ENCODE measurements around the gene IKZF4. TPM values are rescaled to one million over a fixed set of nuclear protein-coding genes. Genes with fewer than 3 reads are reported as not detected.
"Not testable (repeated sequence)": the region's sequence is repeated elsewhere in the genome, so short reads cannot be mapped to it uniquely, and the experiment has no call there.

Gene IKZF4
- total RNA-seq, 2 donors from 2014 or later = 11.7 to 12.0 TPM

DNA sequence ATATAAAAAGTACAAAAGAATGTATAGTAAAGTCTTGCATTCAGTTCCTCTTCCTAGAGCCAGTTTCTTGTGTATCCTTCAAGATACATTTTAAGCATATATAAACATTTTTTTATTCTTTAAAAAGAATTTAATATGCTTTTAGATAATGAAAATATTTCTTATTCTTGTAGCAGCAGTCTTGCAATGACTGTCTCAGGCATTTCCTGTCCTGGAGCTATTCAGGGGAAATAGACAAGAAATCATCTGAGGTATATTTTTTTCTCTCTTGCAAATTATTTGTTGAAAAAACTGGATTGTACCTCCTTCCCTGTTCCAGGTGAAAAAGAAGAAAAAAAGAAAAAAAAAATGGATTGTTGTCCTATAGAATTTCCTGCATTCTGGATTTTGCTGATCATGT, 42.2 kb downstream of the IKZF4 start:
- Mint-ChIP-seq H3K4me3 (no peak overlapping the region), H3K4me1 (ENCODE audit: low read depth in 2 of 2) (no peaks in the 10 kb centered on the region), H3K36me3 (no peaks in the 10 kb centered on the region), H3K27ac (no peak overlapping the region), H3K27me3 (peaks cover 0 to 8% of the 10 kb centered on the region in 2 donors), H3K9me3 (no peaks in the 10 kb centered on the region)
- DNase-seq (ENCODE audit: low spot score) (no peak), ATAC-seq (no peak)

DNA sequence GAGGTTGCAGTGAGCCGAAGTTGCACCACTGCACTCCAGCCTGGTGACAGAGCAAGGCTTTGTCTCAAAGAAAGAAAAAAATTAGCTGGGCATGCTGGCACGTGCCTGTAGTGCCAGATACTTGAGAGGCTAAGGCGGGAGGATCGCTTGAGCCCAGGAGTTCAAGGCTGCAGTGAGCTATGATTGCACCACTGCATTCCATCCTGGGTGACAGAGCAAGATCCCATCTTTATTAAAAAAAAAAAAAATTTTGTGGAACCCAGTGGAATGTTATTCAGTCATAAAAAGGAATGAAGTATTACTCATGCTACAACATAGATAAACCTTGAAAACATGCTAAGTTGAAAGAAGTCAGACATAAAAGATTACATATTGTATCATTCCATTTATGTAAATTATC, 50.8 kb downstream of the IKZF4 start:
- no peak overlapping the region for H3K4me3 Mint-ChIP-seq
- ATAC-seq (no peak), DNase-seq (ENCODE audit: low spot score) (no peak)
- no peaks in the 10 kb centered on the region for H3K36me3 Mint-ChIP-seq
- H3K9me3 Mint-ChIP-seq = no peaks in the 10 kb centered on the region
- H3K27ac Mint-ChIP-seq = no peak overlapping the region
- no peaks in the 10 kb centered on the region for H3K4me1 Mint-ChIP-seq (ENCODE audit: low read depth in 2 of 2)
- H3K27me3 Mint-ChIP-seq = no peaks in the 10 kb centered on the region

DNA sequence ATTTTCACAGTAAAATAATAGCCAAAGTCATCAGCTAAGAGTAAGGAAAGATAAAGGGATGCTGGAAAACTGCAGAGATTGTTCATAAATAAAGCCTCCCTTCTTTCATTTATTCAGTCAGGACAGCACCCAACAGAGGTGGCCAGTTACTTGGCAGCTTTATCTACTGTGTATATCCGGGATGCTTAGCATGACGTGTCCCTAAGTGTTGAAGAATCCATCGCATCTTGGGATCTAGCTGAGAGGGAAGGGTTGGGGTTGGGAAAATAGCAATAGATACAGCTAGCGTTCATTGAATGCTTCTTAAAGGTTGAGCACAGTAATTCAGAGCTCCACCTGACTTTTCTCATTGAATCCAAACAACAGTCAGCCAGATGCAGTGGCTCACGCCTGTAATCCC, 53.6 kb downstream of the IKZF4 start:
- Mint-ChIP-seq H3K9me3 (no peaks in the 10 kb centered on the region), H3K4me3 (no peak overlapping the region), H3K36me3 (no peaks in the 10 kb centered on the region), H3K27ac (no peak overlapping the region), H3K4me1 (ENCODE audit: low read depth in 2 of 2) (peaks cover 0 to 3% of the 10 kb centered on the region in 2 donors), H3K27me3 (no peaks in the 10 kb centered on the region)
- no peak for DNase-seq (ENCODE audit: low spot score)
- ATAC-seq = no peak

DNA sequence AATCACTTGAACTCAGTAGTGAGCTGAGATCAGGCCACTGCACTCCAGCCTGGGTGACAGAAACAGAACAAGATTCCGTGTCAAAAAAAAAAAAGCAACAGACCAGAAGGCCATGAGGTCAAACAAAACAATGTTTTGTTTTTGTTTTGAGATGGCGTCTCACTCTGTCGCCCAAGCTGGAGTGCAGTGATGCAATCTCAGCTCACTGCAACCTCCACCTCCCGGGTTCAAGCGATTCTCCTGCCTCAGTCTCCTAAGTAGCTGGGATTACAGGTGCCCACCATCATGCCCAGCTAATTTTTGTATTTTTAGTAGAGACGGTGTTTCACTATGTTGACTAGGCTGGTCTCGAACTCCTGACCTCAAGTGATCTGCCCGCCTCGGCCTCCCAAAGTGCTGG, 57.1 kb downstream of the IKZF4 start:
- H3K9me3 Mint-ChIP-seq; H3K4me3 Mint-ChIP-seq; DNase-seq (ENCODE audit: low spot score); H3K27ac Mint-ChIP-seq; H3K27me3 Mint-ChIP-seq; H3K36me3 Mint-ChIP-seq; H3K4me1 Mint-ChIP-seq (ENCODE audit: low read depth in 2 of 2); ATAC-seq: not testable (repeated sequence)

DNA sequence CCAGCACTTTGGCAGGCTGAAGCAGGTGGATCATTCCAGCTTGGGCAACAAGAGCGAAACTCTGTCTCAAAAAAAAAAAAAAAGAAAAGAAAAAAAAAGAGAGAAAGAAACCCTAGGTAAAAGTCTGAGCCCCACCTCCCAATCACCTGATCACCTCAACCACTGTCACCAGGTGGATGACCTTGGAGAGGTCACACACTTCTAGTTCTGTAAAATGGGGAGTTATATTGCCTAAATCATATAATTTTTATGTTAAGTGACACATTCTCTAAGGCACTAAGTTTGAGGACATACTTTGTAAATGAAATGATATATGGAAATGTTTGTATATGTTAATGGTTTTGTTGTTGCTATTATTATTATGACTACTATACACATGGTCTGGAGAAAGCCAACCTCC, 57.6 kb downstream of the IKZF4 start:
- Mint-ChIP-seq H3K4me1 (ENCODE audit: low read depth in 2 of 2) (peaks cover 0 to 6% of the 10 kb centered on the region in 2 donors), H3K4me3 (peak overlapping the region; percentile 77), H3K9me3 (no peaks in the 10 kb centered on the region), H3K27me3 (peaks cover 6 to 7% of the 10 kb centered on the region in 2 donors), H3K36me3 (no peaks in the 10 kb centered on the region), H3K27ac (no peak overlapping the region)
- DNase-seq (ENCODE audit: low spot score) (no peak), ATAC-seq (no peak)

DNA sequence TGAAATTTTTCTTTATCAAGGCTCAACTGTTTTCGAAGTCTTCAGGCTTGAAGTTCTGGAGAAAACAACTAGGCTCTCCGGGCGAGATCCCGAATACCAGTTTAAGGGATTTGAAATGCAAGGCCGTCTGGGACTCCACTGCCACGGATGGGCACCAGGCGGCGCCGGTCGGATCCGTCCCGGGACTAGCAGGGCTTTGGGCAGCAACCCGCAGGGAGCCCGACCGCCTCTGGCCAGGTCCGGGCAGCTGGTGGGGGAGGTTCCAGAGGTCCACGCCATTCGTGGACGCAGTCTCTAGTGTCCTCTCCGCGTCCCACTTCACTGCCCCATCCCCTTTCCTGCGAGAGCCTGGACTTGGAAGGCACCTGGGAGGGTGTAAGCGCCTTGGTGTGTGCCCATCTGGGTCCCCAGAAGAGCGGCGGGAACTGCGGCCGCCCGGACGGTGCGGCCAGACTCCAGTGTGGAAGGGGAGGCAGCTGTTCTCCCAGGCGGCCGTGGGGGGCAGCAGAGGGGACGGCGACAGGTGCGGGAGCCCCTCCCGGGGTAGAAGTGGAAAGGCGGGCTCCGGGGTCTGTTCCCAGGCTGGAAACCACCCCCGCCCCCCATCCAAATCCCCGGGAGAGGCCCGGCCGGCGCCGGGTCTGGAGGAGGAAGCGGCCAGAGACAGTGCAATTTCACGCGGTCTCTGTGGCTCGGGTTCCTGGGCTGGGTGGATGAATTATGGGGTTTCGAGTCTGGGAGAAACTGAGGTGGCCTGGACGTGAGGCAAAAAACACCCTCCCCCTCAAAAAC, 58.3 kb downstream of the IKZF4 start:
- ATAC-seq (peak; percentile 75 to 78), DNase-seq (ENCODE audit: low spot score) (peak; percentile 71)
- peaks cover 7 to 9% of the 10 kb centered on the region in 2 donors for H3K27me3 Mint-ChIP-seq
- no peak overlapping the region for H3K27ac Mint-ChIP-seq
- no peaks in the 10 kb centered on the region for H3K9me3 Mint-ChIP-seq
- H3K4me1 Mint-ChIP-seq (ENCODE audit: low read depth in 2 of 2) = peaks cover 0 to 6% of the 10 kb centered on the region in 2 donors
- H3K4me3 Mint-ChIP-seq = peak overlapping the region; percentile 77
- H3K36me3 Mint-ChIP-seq = no peaks in the 10 kb centered on the region

DNA sequence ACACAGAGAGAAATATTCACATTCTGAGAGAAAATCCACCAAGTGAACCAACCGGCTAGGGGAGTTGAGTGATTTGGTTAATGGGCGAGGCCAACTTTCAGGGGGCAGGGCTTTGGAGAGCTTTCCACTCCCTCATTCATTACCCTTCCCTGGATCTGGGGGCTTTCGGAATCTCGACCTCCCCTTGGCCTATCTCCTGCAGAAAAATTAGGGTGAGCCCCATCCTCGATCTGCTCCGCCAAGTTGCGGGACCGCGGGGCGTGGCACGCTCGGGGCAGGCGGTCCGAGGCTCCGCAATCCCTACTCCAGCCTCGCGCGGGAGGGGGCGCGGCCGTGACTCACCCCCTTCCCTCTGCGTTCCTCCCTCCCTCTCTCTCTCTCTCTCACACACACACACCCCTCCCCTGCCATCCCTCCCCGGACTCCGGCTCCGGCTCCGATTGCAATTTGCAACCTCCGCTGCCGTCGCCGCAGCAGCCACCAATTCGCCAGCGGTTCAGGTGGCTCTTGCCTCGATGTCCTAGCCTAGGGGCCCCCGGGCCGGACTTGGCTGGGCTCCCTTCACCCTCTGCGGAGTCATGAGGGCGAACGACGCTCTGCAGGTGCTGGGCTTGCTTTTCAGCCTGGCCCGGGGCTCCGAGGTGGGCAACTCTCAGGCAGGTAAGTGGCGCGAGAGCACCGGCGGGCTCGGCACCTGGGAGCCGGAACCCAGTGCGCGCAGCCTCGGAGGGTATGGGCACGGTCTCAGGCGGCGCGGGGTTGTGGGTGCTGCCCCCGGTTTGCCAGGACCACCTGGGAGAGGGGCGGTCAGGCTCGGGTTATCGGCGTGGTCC, 59.1 kb downstream of the IKZF4 start, which contains the start of gene ERBB3:
Gene ERBB3 (plus strand): TSS at position 443 of the 833 bp plus-strand sequence. CDS start 136 bp downstream, at position 579.
- Mint-ChIP-seq H3K9me3 (no peaks in the 10 kb centered on the region), H3K4me1 (ENCODE audit: low read depth in 2 of 2) (peaks cover 0 to 6% of the 10 kb centered on the region in 2 donors), H3K36me3 (no peaks in the 10 kb centered on the region), H3K4me3 (peak within 1 kb of the TSS; percentile 77), H3K27ac (no peak within 1 kb of the TSS), H3K27me3 (peaks cover 7 to 9% of the 10 kb centered on the region in 2 donors)
- DNase-seq (ENCODE audit: low spot score) (peak; percentile 82), ATAC-seq (peak; percentile 90 to 93)

DNA sequence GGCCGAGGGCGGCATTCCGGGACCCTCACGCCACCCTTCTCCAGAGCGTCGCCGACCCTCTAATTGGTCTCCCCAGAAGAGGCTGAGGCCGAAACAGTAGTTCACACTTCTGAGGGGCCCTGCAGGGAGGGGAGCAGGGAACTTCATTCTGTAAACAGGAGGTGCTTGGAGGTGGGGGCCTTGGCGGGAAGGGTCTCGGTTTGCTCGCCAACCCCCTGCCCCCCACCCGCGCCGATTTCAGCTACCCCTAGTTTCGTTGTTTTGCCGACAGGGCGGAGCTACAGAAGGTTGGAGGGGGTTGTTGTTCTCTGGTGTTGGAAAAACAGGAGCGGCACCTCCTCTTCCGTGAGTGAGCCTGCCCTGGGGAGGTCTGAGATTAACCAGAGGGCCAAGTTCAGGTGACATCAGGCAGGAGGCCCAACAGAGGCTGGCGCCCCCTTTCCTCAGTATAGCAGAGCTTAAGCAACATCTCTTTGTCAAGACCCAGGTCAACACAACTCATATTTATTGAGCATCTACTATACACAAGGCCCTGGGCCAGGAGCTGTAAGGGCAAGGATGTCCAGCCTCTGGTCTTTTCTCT, 59.8 kb downstream of the IKZF4 start:
- H3K4me3 Mint-ChIP-seq = peak overlapping the region; percentile 62
- DNase-seq (ENCODE audit: low spot score) (no peak), ATAC-seq (no peak)
- H3K27me3 Mint-ChIP-seq = peaks cover 7 to 9% of the 10 kb centered on the region in 2 donors
- H3K4me1 Mint-ChIP-seq (ENCODE audit: low read depth in 2 of 2) = peaks cover 0 to 6% of the 10 kb centered on the region in 2 donors
- H3K9me3 Mint-ChIP-seq = no peaks in the 10 kb centered on the region
- H3K36me3 Mint-ChIP-seq = no peaks in the 10 kb centered on the region
- H3K27ac Mint-ChIP-seq = no peak overlapping the region

DNA sequence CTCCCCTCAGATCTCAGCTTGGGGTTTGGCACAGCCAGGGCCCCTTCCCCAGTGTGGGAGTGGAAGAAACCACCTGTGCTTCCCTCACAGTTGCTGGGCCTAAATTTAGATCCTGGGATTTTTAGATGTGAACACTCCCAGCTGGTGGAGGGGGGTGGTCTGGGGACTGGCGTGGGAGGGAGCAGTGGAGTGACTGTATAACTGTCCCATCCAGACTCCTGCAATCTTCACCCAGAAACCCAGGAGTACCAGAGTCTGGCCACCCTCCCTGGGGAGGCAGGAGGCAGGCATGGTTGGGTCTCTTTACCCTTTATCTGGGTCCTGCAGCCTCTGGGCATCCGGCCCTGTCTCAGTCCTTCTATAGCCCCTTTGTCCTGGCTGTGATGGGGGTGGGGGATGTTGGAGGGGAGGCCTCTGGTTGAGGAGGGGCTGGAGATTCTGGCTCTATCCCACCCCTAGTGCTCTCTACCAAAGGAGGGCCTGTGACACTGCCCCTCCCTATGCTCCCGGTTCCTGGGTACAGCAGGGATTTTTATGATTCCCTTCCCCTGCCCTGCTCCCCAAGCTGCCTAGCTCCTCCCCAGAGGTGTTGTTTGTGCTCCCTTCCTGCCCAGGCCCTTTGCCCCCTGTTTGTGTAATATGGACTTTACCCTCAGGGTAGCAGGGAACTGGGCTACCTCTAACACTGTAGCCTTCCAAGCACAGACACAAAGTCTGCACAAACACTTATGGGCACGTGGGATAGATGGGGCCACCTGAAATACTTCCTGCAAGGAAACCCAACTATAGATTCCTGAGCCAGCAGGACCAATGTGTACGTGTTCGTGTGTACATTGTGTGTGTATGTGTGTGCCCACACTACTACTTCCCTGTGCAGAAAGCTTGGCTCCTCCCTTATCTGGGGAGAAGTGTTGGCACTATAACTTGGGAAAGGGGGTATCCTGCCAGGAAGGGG, 60.8 kb downstream of the IKZF4 start:
- H3K36me3 Mint-ChIP-seq = no peaks in the 10 kb centered on the region
- H3K4me3 Mint-ChIP-seq = peak overlapping the region; percentile 62
- peaks cover 0 to 6% of the 10 kb centered on the region in 2 donors for H3K4me1 Mint-ChIP-seq (ENCODE audit: low read depth in 2 of 2)
- peaks cover 7 to 9% of the 10 kb centered on the region in 2 donors for H3K27me3 Mint-ChIP-seq
- no peak overlapping the region for H3K27ac Mint-ChIP-seq
- no peak for ATAC-seq
- DNase-seq (ENCODE audit: low spot score) = no peak
- H3K9me3 Mint-ChIP-seq = no peaks in the 10 kb centered on the region

DNA sequence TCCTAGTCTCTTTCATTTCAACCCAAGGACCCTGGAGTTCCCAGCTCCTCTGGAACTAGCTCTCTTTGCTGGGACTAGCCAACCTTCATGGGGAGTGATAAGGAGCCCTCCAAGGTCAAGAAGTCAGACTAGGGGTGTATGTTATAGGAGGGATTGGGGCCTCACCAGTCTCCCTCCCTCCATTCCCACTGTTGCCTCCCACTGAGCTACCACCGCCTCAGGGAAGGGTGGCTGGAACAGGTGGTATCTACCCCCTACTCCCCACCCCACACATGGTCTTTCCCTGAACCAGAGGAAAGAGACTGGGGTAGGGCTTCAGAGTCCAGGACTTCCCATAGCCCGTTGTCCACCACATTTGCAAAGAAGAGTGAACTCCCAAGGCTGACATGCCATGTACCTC, 61.5 kb downstream of the IKZF4 start:
- H3K9me3 Mint-ChIP-seq = no peaks in the 10 kb centered on the region
- H3K36me3 Mint-ChIP-seq = no peaks in the 10 kb centered on the region
- no peak for DNase-seq (ENCODE audit: low spot score)
- H3K27ac Mint-ChIP-seq = no peak overlapping the region
- H3K27me3 Mint-ChIP-seq = peaks cover 7 to 9% of the 10 kb centered on the region in 2 donors
- ATAC-seq = no peak
- H3K4me3 Mint-ChIP-seq = no peak overlapping the region
- peaks cover 0 to 6% of the 10 kb centered on the region in 2 donors for H3K4me1 Mint-ChIP-seq (ENCODE audit: low read depth in 2 of 2)

DNA sequence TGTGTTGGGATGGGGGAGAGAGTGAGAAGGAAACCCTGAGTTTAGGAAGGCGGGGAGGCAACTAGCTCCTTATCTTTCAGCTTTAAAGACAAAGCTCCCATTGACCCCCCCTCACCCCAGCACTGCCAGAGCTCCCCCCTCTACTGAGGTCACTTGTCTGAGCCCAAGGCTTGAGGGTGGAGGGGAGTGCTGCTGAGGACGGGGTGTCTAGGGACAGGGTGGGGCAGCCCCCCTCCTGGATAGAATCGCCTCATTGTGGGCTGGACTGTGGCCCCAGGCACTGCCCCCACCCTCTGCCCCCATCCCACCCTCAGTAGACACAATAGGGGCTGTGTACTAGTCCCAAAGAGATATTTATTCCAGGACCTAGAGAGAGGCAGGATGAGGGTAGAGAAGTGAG, 62.1 kb downstream of the IKZF4 start:
- peaks cover 7 to 9% of the 10 kb centered on the region in 2 donors for H3K27me3 Mint-ChIP-seq
- H3K9me3 Mint-ChIP-seq = no peaks in the 10 kb centered on the region
- ATAC-seq = no peak
- H3K4me1 Mint-ChIP-seq (ENCODE audit: low read depth in 2 of 2) = peaks cover 0 to 6% of the 10 kb centered on the region in 2 donors
- H3K36me3 Mint-ChIP-seq = no peaks in the 10 kb centered on the region
- no peak overlapping the region for H3K27ac Mint-ChIP-seq
- no peak overlapping the region for H3K4me3 Mint-ChIP-seq
- no peak for DNase-seq (ENCODE audit: low spot score)

DNA sequence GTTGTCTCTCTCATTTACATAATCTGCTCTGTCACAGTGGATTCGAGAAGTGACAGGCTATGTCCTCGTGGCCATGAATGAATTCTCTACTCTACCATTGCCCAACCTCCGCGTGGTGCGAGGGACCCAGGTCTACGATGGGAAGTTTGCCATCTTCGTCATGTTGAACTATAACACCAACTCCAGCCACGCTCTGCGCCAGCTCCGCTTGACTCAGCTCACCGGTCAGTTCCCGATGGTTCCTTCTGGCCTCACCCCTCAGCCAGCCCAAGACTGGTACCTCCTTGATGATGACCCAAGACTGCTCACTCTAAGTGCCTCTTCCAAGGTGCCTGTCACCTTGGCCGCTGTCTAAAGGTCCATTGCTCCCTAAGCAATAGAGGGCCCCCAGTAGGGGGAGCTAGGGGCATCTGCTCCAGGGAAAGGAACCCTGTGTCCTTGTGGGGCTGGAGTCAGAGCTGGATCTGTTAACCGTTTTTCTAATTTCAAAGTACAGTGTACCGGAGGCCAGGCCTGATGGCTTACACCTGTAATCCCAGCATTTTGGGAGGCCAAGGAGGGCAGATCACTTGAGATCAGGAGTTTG, 64.2 kb downstream of the IKZF4 start:
- peak in 1 of 2 donors; percentile 6 for ATAC-seq
- DNase-seq (ENCODE audit: low spot score) = no peak
- Mint-ChIP-seq H3K27ac (no peak overlapping the region), H3K4me1 (ENCODE audit: low read depth in 2 of 2) (peaks cover 0 to under 1% of the 10 kb centered on the region in 2 donors), H3K27me3 (peaks cover 7 to 9% of the 10 kb centered on the region in 2 donors), H3K4me3 (no peak overlapping the region), H3K9me3 (no peaks in the 10 kb centered on the region), H3K36me3 (no peaks in the 10 kb centered on the region)

Measured in natural killer cell treated with Interleukin-12 subunit alpha and Interleukin-12 subunit beta and Interleukin-15 and Interleukin-18, amount 100 ng/mL, for 72 hours (primary cell).